ENCODE measurements around the gene IRAG1.

Gene IRAG1

GRCh38 chr11:10679644-10680043 lies 13.9 kb downstream of the IRAG1 start:
- H3K4me3 ChIP-seq (replicated peaks; ENCODE audit: low read depth, low read length), result no peak overlapping the region
- no peak for DNase-seq (ENCODE audit: extremely low read depth, low read depth)
- TF ChIP-seq CTCF (IDR thresholded peaks at IDR 0.05; ENCODE audit: low read depth, low read length, missing control alignments), result no peak

DNA sequence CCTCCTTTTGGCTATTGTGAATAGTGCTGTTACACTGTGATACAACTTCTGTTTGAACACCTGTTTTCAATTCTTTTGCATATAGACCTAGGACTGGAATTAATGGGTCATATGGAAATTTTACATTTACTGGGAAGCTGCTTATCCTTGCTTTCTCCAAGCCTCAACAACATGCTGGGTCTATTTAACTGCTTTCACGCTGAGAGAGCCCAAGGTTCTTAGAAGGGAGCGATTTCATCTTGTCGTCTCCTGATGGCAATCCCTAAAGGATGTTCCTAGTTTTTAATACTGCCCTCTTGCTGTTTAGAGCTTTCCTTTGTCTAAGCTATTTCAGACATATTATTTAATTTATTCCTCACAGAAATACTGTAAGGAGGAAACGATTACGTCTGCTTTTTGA lies 15.5 kb downstream of the IRAG1 start:
- no peak for TF ChIP-seq CTCF (IDR thresholded peaks at IDR 0.05; ENCODE audit: low read depth, low read length, missing control alignments)
- no peak for DNase-seq (ENCODE audit: extremely low read depth, low read depth)
- H3K4me3 ChIP-seq (replicated peaks; ENCODE audit: low read depth, low read length), result no peak overlapping the region

DNA sequence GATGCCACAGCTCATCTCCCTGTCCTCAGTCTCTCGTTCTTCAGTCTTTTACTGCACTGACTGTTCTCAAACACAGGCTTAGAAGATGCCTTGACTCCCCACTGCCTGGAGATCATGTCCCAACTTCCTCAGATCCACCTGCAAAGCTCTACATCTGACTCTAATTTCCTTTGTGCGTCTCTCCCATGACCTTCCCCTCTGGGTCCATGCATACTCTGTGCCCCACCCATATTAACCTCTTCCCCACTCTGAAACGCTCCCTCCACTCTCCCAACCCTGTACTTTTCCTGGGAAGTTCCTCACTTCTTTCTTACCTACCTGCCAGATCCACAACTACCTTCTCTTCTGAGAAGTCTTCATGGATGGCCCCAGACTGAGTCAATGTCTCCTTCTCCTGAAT lies 16.6 kb downstream of the IRAG1 start:
- no peak for TF ChIP-seq CTCF (IDR thresholded peaks at IDR 0.05; ENCODE audit: low read depth, low read length, missing control alignments)
- no peak for DNase-seq (ENCODE audit: extremely low read depth, low read depth)
- H3K4me3 ChIP-seq (replicated peaks; ENCODE audit: low read depth, low read length), result no peak overlapping the region

GRCh38 chr11:10674911-10675440 lies 18.6 kb downstream of the IRAG1 start:
- DNase-seq (ENCODE audit: extremely low read depth, low read depth), result no peak
- no peak for TF ChIP-seq CTCF (IDR thresholded peaks at IDR 0.05; ENCODE audit: low read depth, low read length, missing control alignments)
- no peak overlapping the region for H3K4me3 ChIP-seq (replicated peaks; ENCODE audit: low read depth, low read length)

DNA sequence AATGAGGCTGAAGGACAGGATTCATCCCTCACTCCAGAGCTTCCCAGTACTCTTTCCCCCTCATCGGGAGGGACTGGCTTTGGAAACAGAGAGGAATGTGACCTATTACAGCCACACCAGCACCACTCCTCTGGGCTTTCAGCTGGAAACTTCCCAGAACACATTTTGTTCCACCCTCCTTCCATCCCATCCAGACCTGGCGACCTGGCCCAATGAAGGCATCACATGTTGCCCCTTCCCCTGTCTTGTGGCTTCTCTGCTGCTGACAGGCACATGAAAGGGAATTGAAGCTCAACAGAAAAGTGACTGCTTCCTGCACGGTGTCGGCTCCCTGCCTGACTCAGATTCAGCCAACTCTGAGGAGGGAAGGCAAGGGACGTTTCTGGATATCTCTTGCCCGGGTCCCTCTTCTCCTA lies 19.1 kb downstream of the IRAG1 start:
- no peak for DNase-seq (ENCODE audit: extremely low read depth, low read depth)
- H3K4me3 ChIP-seq (replicated peaks; ENCODE audit: low read depth, low read length), result no peak overlapping the region
- no peak for TF ChIP-seq CTCF (IDR thresholded peaks at IDR 0.05; ENCODE audit: low read depth, low read length, missing control alignments)

DNA sequence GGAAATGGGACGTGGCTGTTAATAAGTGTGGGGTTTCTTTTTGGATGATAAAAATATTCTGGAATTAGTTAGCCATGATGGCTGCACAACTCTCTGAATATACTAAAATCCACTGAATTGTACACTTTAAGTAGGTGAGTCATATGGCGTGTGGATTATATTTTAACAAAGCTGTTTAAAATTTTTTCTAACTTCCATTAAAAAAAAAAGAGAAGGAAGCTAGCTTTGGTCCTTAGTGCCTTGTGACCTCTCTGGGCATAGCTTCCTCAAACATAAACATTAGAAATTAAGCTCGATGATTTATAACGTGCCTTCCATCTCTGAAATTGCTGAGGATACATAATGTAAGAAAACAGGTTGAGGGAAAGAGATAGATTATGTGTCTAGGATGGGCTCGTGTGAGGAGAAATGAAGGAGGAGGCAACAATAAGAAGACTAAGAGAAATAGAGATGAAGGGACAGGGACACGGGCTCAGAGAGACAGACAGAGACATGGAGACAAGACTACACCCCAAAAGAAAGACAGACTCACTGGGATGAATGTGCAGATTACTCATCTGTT lies 20.0 kb downstream of the IRAG1 start:
- no peak for TF ChIP-seq CTCF (IDR thresholded peaks at IDR 0.05; ENCODE audit: low read depth, low read length, missing control alignments)
- no peak for DNase-seq (ENCODE audit: extremely low read depth, low read depth)
- H3K4me3 ChIP-seq (replicated peaks; ENCODE audit: low read depth, low read length), result no peak overlapping the region

- no peak for TF ChIP-seq CTCF (IDR thresholded peaks at IDR 0.05; ENCODE audit: low read depth, low read length, missing control alignments)
These were observed 23.5 kb downstream of the IRAG1 start for GRCh38 chr11:10670099-10670498.

More at GRCh38 chr11:10670099-10670498, 23.5 kb downstream of the IRAG1 start:
- DNase-seq (ENCODE audit: extremely low read depth, low read depth), result no peak
- H3K4me3 ChIP-seq (replicated peaks; ENCODE audit: low read depth, low read length), result no peak overlapping the region
